Suprapubic skin (tissue), 4 donors: ENCODE measurements around the gene ESRRB. TPM values are rescaled to one million over a fixed set of nuclear protein-coding genes. Genes with fewer than 3 reads are reported as not detected.

Experiments
- DNase-seq, 2 donors: peaks; one replicate each; pipeline ENCODE4 v3.0.0-alpha.2; 2019; ENCODE audit warnings: low spot score in 2 of 2
- H3K27ac ChIP-seq: fragments of 200-600 bp; sonication (generic); one replicate; pipeline ENCODE4 v1.5.1; 2019
- H3K27me3 ChIP-seq: fragments of 200-600 bp; sonication (generic); one replicate; pipeline ENCODE4 v1.5.1; 2019
- H3K36me3 ChIP-seq: fragments of 200-600 bp; sonication (generic); one replicate; pipeline ENCODE4 v1.5.1; 2019
- H3K4me1 ChIP-seq: fragments of 200-600 bp; sonication (generic); one replicate; pipeline ENCODE4 v1.5.1; 2019
- H3K4me3 ChIP-seq: fragments of 200-600 bp; sonication (generic); one replicate; pipeline ENCODE4 v1.5.1; 2019; ENCODE audit warnings: mild to moderate bottlenecking
- H3K9me3 ChIP-seq: fragments of 200-600 bp; sonication (generic); one replicate; pipeline ENCODE4 v1.5.1; 2019
- EP300 ChIP-seq: sonication (generic); formaldehyde crosslinking; IDR thresholded peaks from one replicate; pipeline ENCODE4 v1.6.1; 2017; ENCODE audit warnings: antibody characterized with exemption
- POLR2A ChIP-seq, 2 donors: fragments of 450-650 bp; IDR thresholded peaks; one replicate each; pipeline ENCODE4 v1.6.1; 2017; ENCODE audit warnings: antibody characterized with exemption in 2 of 2, mild to moderate bottlenecking in 2 of 2, moderate library complexity in 2 of 2
- POLR2AphosphoS5 ChIP-seq, 3 donors: sonication (generic); formaldehyde crosslinking; IDR thresholded peaks; one replicate each; pipeline ENCODE4 v1.6.1; 2017; ENCODE audit warnings: antibody characterized with exemption in 3 of 3
- WGBS: methylation state at CpG from one replicate; pipeline ENCODE4 v1.1.5; 2018; 5-methylcytosine and 5-hydroxymethylcytosine counted together
- total RNA-seq, 4 donors: library from RNA; depleted of rRNA; stranded (reverse); fragments of >200 nt; gene quantifications; one replicate each; pipeline ENCODE4 v1.1.0, GENCODE V29; 2016
- TF ChIP-seq, protein P1 (sequence below), 2 donors: fragments of 200-600 bp in 1 of 2; fragments of 450-650 bp in 1 of 2; sonication (generic) in 1 of 2; IDR thresholded peaks; one replicate each; pipeline ENCODE4 v1.5.1; 2016 to 2019; ENCODE audit warnings: antibody characterized with exemption in 2 of 2, mild to moderate bottlenecking in 1 of 2, moderate library complexity in 1 of 2

Gene ESRRB
- total RNA-seq, 4 donors from 2014 or later, result 0.38 TPM; not detected in 3

GRCh38 chr14:76423534-76423933 is 47.6 kb downstream of the ESRRB start:
- Histone ChIP-seq H3K27ac (no peak overlapping the region), H3K4me3 (no peak overlapping the region), H3K27me3 (peaks cover 3% of the 10 kb centered on the region), H3K4me1 (no peaks in the 10 kb centered on the region), H3K9me3 (no peaks in the 10 kb centered on the region), H3K36me3 (no peaks in the 10 kb centered on the region)
- 92% methylated on average over 5 of the region's 5 CpGs for WGBS
- TF ChIP-seq POLR2AphosphoS5 (IDR thresholded peaks at IDR 0.05) (no peak), EP300 (no peak), POLR2A (IDR thresholded peaks at IDR 0.05) (no peak)
- TF ChIP-seq, protein P1, sequence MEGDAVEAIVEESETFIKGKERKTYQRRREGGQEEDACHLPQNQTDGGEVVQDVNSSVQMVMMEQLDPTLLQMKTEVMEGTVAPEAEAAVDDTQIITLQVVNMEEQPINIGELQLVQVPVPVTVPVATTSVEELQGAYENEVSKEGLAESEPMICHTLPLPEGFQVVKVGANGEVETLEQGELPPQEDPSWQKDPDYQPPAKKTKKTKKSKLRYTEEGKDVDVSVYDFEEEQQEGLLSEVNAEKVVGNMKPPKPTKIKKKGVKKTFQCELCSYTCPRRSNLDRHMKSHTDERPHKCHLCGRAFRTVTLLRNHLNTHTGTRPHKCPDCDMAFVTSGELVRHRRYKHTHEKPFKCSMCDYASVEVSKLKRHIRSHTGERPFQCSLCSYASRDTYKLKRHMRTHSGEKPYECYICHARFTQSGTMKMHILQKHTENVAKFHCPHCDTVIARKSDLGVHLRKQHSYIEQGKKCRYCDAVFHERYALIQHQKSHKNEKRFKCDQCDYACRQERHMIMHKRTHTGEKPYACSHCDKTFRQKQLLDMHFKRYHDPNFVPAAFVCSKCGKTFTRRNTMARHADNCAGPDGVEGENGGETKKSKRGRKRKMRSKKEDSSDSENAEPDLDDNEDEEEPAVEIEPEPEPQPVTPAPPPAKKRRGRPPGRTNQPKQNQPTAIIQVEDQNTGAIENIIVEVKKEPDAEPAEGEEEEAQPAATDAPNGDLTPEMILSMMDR (IDR thresholded peaks at IDR 0.05), result no peak
- DNase-seq, result no peak

GRCh38 chr14:76424359-76424758 is 48.4 kb downstream of the ESRRB start:
- 81% methylated on average over 4 of the region's 4 CpGs for WGBS
- Histone ChIP-seq H3K27me3 (peaks cover 3% of the 10 kb centered on the region), H3K9me3 (no peaks in the 10 kb centered on the region), H3K36me3 (no peaks in the 10 kb centered on the region), H3K4me3 (no peak overlapping the region), H3K27ac (no peak overlapping the region), H3K4me1 (no peaks in the 10 kb centered on the region)
- DNase-seq, result no peak
- TF ChIP-seq, protein P1 (IDR thresholded peaks at IDR 0.05), result no peak
- TF ChIP-seq EP300 (no peak), POLR2A (IDR thresholded peaks at IDR 0.05) (no peak), POLR2AphosphoS5 (IDR thresholded peaks at IDR 0.05) (no peak)

- Histone ChIP-seq H3K36me3 (no peaks in the 10 kb centered on the region), H3K27me3 (peaks cover 3% of the 10 kb centered on the region), H3K9me3 (no peaks in the 10 kb centered on the region), H3K4me1 (no peaks in the 10 kb centered on the region), H3K4me3 (no peak overlapping the region), H3K27ac (no peak overlapping the region)
- DNase-seq, result no peak
- WGBS, result 92% methylated on average over 1 of the region's 1 CpG
- TF ChIP-seq POLR2AphosphoS5 (IDR thresholded peaks at IDR 0.05) (no peak), POLR2A (IDR thresholded peaks at IDR 0.05) (no peak), EP300 (no peak)
- TF ChIP-seq, protein P1 (IDR thresholded peaks at IDR 0.05), result no peak
Measured at GRCh38 chr14:76426161-76426696, 50.3 kb downstream of the ESRRB start.

DNA sequence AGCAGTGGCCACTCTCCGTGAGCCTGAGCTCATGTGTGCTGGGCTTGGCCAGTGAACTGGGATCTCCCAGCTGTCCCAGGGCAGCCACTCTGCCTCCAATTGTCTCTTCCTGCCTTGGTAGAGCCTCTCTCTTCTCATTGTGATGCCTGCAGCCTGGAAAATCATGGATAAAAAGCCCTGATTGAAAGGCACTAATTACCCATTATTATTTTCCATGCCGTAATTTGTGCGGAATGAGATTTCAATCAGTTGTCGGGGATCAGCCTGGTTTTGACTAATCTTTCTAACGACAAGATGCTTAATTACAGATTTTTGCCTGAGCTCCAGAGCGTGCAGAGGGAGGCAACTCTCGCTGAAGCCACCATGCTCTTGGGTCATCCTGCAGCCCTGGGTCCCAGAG is 52.7 kb downstream of the ESRRB start:
- peaks cover 7% of the 10 kb centered on the region for H3K27me3 ChIP-seq
- no peaks in the 10 kb centered on the region for H3K36me3 ChIP-seq
- no peaks in the 10 kb centered on the region for H3K4me1 ChIP-seq
- TF ChIP-seq POLR2A (IDR thresholded peaks at IDR 0.05), result no peak
- TF ChIP-seq, protein P1 (IDR thresholded peaks at IDR 0.05), result no peak
- no peak for TF ChIP-seq POLR2AphosphoS5 (IDR thresholded peaks at IDR 0.05)
- no peak for DNase-seq
- H3K4me3 ChIP-seq, result no peak overlapping the region
- H3K27ac ChIP-seq, result no peak overlapping the region
- no peaks in the 10 kb centered on the region for H3K9me3 ChIP-seq
- WGBS, result 81% methylated on average over 7 of the region's 7 CpGs

GRCh38 chr14:76430017-76430416 is 54.1 kb downstream of the ESRRB start:
- 86% methylated on average over 1 of the region's 1 CpG for WGBS
- TF ChIP-seq POLR2AphosphoS5 (IDR thresholded peaks at IDR 0.05), result no peak
- no peak for TF ChIP-seq EP300
- TF ChIP-seq, protein P1 (IDR thresholded peaks at IDR 0.05), result no peak
- no peak for TF ChIP-seq POLR2A (IDR thresholded peaks at IDR 0.05)
- DNase-seq, result no peak
- no peak overlapping the region for H3K27ac ChIP-seq
- no peaks in the 10 kb centered on the region for H3K4me1 ChIP-seq
- no peaks in the 10 kb centered on the region for H3K9me3 ChIP-seq
- H3K36me3 ChIP-seq, result no peaks in the 10 kb centered on the region
- peaks cover 7% of the 10 kb centered on the region for H3K27me3 ChIP-seq
- no peak overlapping the region for H3K4me3 ChIP-seq
